Central memory CD4-positive, alpha-beta T cell (primary cell): ENCODE results near the gene MADD.

Experiments used
- DNase-seq: peaks from one replicate; pipeline ENCODE4 v3.0.0; 2022

The MADD gene

DNA sequence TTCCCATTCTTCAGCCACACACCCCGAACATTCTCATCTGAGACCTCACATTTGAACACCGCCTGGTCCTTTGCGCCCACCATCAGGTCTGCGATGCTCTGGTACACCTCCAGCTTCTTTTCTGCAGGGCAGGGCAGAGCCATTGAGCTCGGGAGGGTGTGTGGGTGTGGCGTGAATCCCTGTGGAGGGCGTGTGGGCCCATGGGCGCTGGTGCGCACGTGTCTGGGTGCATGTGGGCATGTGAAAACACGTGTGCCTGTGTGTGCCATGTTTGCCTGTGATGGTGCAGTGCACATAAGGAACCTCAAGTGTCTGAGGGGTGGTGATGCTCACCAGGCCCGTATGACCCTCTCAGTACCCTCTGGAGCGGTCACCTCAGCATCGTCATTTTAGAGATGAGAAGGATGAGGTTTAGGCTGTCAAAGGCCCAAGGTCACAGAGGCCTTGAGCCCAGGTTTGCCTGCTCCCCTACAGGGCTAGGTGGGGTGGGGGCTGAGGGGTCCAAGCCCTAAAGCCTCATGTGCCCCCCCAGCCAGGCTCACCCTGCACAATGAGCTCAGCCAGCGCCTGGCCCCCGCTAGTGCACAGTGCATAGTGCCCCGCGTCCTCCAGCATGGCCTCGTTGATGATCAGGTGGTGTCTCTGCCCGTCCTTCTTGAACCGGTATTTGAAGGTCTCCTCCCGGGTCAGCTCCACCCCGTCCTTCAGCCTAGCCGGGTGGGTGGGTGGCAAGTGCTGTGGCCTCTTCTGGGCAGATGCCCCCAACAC, 72.3 kb downstream of the MADD start:
- DNase-seq = no peak

- DNase-seq = no peak
Observed at GRCh38 chr11:47342854-47343253, 72.9 kb downstream of the MADD start.

GRCh38 chr11:47345890-47346563, 76.1 kb downstream of the MADD start:
- DNase-seq = no peak

GRCh38 chr11:47347137-47347536, 77.2 kb downstream of the MADD start:
- no peak for DNase-seq

DNA sequence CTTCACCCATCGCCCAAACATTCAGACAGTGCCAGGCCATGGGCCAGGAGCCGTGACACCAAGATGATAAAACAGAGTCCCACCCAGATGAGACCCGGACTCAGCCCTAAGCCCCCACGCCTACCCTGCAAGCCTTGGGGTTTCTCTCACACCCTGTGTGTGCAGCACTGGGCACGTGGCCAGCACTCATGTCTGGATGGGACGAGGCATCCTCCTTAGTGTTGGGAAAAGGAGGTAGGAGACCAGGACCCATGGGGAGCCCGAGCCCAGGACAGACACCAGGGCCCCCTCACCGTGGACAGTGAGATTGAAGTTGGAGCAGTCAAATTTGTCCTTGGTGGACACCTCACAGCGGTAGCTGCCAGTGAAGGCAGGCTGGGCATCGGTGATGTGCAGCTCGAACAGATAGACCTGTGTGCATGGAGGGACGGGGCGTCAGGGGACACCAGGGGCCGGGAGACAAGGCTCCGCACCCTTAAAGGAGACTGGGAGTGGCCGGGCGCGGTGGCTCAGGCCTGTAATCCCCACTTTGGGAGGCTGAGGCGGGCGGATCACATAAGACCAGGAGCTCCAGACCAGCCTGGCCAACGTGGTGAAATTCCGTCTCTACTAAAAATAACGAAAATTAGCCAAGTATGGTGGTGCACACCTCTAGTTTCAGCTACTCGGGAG, 78.3 kb downstream of the MADD start:
- DNase-seq = no peak

DNA sequence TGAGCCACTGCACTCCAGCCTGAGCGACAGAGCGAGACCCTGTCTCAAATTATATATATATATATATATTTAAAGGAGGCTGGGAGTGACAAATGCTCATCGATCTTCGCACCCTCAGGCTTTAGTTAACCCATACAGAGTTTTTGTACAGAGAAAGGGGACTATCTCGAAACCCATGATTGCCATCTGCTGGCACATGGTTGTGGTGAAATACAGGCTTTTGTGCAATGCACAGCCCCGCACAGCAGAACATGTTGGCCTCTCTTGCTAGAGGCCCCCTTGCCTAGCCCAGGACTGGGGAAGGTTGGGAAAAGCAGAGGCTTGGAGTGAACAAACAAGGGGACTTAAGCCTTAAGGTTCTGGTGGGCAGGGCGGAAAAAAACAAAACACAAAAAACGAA, 78.9 kb downstream of the MADD start:
- DNase-seq = no peak

- no peak for DNase-seq
Observed at GRCh38 chr11:47349521-47350095, 79.7 kb downstream of the MADD start.

DNA sequence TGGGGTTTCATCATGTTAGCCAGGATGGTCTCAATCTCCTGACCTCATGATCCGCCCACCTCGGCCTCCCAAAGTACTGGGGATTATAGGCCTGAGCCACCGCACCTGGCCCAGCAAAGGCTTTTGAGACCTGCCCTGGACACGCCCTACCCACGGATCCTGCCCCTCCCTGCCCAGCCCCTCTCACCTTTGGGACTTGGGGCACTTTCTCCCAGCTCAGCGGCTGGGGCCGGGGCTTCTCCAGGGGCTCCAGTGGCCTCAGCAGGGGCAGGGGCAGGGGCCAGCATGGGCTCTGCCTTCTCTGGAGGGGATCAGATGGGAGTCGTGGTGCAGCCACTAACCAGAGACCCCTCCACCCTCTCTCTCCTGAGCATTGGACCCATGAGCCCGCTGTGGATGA, 80.4 kb downstream of the MADD start:
- DNase-seq = no peak

GRCh38 chr11:47351156-47352126, 81.5 kb downstream of the MADD start:
- no peak for DNase-seq

- DNase-seq = no peak
Observed at GRCh38 chr11:47352556-47352955, 82.6 kb downstream of the MADD start, which contains the start of gene MYBPC3. Gene MYBPC3, minus strand, starts transcription at chr11:47352702. Its CDS starts 55 bp downstream, at chr11:47352647.

DNA sequence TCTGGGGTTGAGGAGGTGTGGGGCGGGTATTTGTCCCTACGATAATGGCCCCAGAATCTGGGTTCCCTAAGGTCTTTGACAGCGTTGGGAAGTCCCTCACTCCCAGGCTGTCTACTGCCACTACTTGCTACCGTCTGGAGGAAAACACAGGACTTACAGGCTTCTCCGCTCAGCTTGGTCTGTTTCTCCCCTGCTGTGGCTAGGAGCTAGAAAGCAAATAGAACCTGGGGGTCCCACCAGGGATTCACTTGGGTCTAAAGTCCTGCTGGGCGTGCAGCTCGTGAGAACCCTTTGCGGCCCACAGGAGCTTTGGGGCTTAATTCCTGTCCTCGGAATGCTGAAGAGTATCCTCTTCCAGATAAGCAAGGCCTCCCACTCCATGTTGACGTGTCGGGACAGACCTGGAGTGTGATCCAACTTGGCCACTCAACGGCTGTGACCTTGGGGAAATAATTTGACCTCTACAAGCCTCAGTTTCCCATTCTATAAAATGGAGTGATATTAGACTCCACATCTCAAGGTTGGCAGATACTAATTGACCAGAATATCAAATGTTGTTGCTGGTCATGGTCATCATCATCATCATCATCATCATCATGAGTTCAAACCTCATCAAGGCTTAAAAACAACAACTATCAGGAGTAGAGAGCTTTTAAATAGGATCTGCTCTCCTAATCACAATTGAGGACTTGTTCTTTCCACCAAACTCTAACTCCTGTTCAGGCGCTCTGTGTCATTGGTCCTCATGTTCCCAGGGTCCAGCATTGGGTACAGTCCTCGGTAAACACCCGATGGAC, 84.2 kb downstream of the MADD start:
- DNase-seq = no peak

DNA sequence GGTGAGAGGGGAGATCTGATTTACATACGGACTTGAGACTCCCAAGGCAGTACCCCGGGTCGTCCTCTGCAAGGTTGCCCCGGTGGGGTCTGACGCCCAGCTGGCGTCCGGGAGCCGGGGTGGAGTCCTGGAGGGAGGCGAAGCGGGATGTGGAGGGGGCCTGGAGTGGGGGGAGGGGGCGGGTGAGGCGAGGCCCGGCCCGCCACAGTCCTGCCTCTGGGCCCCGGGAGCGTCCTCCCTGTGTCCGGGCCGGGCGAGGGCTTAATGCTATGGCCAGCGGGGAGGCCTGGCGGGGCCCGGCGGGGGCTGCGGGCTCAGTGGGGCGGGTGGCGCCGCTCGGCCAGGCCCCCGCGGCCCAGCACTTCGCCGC, 85.0 kb downstream of the MADD start:
- DNase-seq = no peak

DNA sequence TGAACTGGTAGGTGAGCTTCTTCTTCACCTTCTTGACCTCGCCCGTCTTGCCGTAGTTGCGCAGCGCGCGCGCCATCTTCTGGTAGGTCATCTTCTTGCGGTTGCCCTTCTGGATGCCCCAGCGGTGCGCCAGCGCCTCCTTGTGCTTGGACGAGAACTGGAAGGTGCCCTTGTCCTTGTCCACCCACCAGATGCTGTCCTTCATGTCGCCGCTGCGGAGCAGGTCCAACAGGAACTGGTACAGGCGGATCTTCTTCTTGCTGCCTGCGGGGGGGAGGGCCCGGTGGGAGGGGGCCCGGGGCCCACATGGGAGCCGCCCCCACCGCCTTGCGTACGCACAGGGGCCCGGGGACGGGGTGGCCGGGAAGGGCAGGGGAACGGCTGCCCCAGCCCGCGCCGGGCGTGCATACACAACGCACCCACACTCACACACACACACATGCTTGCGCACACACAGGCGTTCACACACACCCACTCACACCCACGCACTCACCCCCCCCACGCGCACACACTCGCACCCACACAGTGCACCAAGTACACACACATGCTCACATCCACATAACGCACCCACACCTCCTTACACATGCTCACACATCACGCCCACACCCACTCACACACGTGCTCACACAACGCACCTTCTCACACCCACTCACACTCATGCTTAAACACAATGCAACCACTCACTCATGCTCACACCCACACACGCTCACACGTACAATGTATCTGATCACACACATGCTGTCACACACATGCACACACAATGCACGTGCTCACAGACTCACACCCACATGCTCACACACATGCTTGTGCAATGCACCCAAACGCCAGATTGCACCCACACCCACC, 85.6 kb downstream of the MADD start:
- no peak for DNase-seq

DNA sequence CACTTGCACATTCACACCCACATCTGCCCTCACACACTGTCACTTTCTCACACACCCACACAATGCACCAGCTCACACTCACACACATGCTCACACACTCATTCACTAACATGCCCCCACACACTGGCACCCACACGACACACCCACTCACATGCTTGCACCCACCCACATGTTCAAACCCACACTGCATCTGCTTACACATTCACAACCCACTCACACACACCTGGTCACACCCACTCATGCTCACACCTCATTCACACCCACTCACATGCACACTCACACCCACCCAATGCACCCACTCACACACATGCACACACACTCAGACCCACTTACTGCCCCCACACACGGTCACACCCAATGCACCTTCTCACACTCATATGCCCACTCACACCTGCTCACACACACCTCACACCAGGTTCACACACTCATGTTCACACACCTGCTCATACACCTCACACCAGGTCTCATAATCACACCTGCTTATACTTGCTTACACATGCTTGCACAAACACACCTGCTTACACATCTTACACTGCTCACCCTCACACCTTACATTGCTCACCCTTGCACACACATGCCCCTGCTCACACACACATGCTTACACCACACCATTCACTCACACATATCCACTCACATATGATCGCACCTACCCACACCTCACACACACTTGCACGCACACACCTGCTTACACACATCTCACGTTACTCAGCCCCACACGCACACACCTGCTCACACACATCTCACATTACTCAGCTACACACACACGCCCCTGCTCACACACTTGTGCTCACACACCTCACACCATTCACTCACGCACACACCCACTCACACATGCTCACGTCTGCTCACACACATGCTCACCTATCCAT, 86.4 kb downstream of the MADD start:
- DNase-seq = no peak

DNA sequence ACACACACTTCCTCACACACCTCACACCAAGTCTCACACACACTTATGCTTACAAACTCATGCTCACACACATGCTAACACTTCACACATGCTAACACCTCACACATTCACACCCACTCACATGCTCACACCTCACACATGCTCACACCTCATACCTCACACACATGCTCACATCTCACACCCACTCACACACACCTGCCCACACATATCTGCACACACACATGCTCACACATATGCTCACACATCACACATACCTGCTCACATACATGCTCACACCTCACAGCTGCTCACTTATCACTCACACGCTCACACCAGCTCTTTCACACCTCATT, 87.0 kb downstream of the MADD start:
- DNase-seq = no peak

GRCh38 chr11:47357985-47358730, 88.2 kb downstream of the MADD start:
- DNase-seq = no peak

GRCh38 chr11:47358731-47359051, 88.8 kb downstream of the MADD start:
- DNase-seq = no peak

- no peak for DNase-seq
Observed at GRCh38 chr11:47359162-47359561, 89.2 kb downstream of the MADD start.

DNA sequence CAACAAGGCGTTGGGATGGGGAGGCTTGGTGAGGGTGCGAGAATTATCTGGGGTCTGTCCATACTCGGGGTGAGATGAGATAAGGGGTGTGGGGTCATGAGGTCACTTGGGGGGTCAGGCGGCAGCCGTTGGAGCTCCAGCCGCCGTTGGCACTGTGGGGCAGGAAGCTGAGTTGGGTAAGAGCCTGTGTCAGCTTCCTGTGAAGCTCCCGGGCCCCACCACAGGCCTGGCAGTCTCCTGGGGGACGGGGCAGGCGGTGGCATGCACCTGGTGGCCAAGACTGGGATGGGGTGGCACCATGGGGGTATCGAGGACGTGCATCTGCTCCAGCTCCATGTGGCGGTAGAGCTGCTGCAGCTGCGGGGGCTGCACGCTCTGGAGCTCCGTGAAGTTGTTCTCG, 89.7 kb downstream of the MADD start:
- no peak for DNase-seq
